Measurements from ENCODE around the gene ZCCHC24.

ZCCHC24 gene

GRCh38 chr10:79352035-79352877 lies 93.2 kb downstream of the ZCCHC24 start:
- intact Hi-C loops (cut with micrococcal nuclease), result no loop called here
- Mint-ChIP-seq H3K36me3 (ENCODE audit: low read depth) (peaks cover 91% of the 10 kb centered on the region), H3K27ac (no peak overlapping the region), H3K9me3 (no peaks in the 10 kb centered on the region), H3K27me3 (no peaks in the 10 kb centered on the region), H3K4me3 (no peak overlapping the region), H3K4me1 (ENCODE audit: low read depth) (peaks cover 84% of the 10 kb centered on the region)

GRCh38 chr10:79351332-79351731 lies 94.1 kb downstream of the ZCCHC24 start:
- intact Hi-C loops (cut with micrococcal nuclease), result no loop called here
- peaks cover 90% of the 10 kb centered on the region for H3K4me1 Mint-ChIP-seq (ENCODE audit: low read depth)
- H3K27me3 Mint-ChIP-seq, result no peaks in the 10 kb centered on the region
- peak overlapping the region; percentile 20 for H3K27ac Mint-ChIP-seq
- H3K36me3 Mint-ChIP-seq (ENCODE audit: low read depth), result peaks cover 86% of the 10 kb centered on the region
- no peak overlapping the region for H3K4me3 Mint-ChIP-seq
- no peaks in the 10 kb centered on the region for H3K9me3 Mint-ChIP-seq

- H3K4me1 Mint-ChIP-seq (ENCODE audit: low read depth), result peaks cover 90% of the 10 kb centered on the region
- H3K27ac Mint-ChIP-seq, result peak overlapping the region; percentile 95
- H3K4me3 Mint-ChIP-seq, result no peak overlapping the region
- peaks cover 82% of the 10 kb centered on the region for H3K36me3 Mint-ChIP-seq (ENCODE audit: low read depth)
- H3K9me3 Mint-ChIP-seq, result no peaks in the 10 kb centered on the region
- intact Hi-C loops (cut with micrococcal nuclease), result no loop called here
- H3K27me3 Mint-ChIP-seq, result no peaks in the 10 kb centered on the region
Measured at GRCh38 chr10:79350407-79351154, 94.8 kb downstream of the ZCCHC24 start.

- H3K4me3 Mint-ChIP-seq, result peak overlapping the region; percentile 37
- no peaks in the 10 kb centered on the region for H3K27me3 Mint-ChIP-seq
- peaks cover 90% of the 10 kb centered on the region for H3K4me1 Mint-ChIP-seq (ENCODE audit: low read depth)
- peak overlapping the region; percentile 95 for H3K27ac Mint-ChIP-seq
- peaks cover 75% of the 10 kb centered on the region for H3K36me3 Mint-ChIP-seq (ENCODE audit: low read depth)
- intact Hi-C loops (cut with micrococcal nuclease), result no loop called here
- H3K9me3 Mint-ChIP-seq, result no peaks in the 10 kb centered on the region
Measured at GRCh38 chr10:79349766-79350406, 95.5 kb downstream of the ZCCHC24 start.

GRCh38 chr10:79349072-79349491 lies 96.3 kb downstream of the ZCCHC24 start:
- Mint-ChIP-seq H3K36me3 (ENCODE audit: low read depth) (peaks cover 67% of the 10 kb centered on the region), H3K27ac (peak overlapping the region; percentile 95), H3K9me3 (no peaks in the 10 kb centered on the region), H3K4me3 (peak overlapping the region; percentile 86), H3K4me1 (ENCODE audit: low read depth) (peaks cover 87% of the 10 kb centered on the region), H3K27me3 (no peaks in the 10 kb centered on the region)
- intact Hi-C loops (cut with micrococcal nuclease), result no loop called here

- peaks cover 3% of the 10 kb centered on the region for H3K27me3 Mint-ChIP-seq
- peaks cover 62% of the 10 kb centered on the region for H3K36me3 Mint-ChIP-seq (ENCODE audit: low read depth)
- peak overlapping the region; percentile 86 for H3K4me3 Mint-ChIP-seq
- no peaks in the 10 kb centered on the region for H3K9me3 Mint-ChIP-seq
- H3K4me1 Mint-ChIP-seq (ENCODE audit: low read depth), result peaks cover 87% of the 10 kb centered on the region
- H3K27ac Mint-ChIP-seq, result peak overlapping the region; percentile 95
- intact Hi-C loops (cut with micrococcal nuclease), result no loop called here
Measured at GRCh38 chr10:79348640-79348988, 96.8 kb downstream of the ZCCHC24 start.

- intact Hi-C loops (cut with micrococcal nuclease), result loop anchor here (2.0 kb wide), 1 partner anchor 53 kb away; no protein-coding TSS in a partner anchor
- Mint-ChIP-seq H3K27me3 (peaks cover 3% of the 10 kb centered on the region), H3K27ac (peak overlapping the region; percentile 95), H3K4me1 (ENCODE audit: low read depth) (peaks cover 87% of the 10 kb centered on the region), H3K36me3 (ENCODE audit: low read depth) (peaks cover 57% of the 10 kb centered on the region), H3K9me3 (no peaks in the 10 kb centered on the region), H3K4me3 (peak overlapping the region; percentile 86)
Measured at GRCh38 chr10:79347894-79348639, 97.4 kb downstream of the ZCCHC24 start.

- peak within 1 kb of the TSS; percentile 86 for H3K4me3 Mint-ChIP-seq
- peaks cover 3% of the 10 kb centered on the region for H3K27me3 Mint-ChIP-seq
- peak within 1 kb of the TSS; percentile 95 for H3K27ac Mint-ChIP-seq
- peaks cover 50% of the 10 kb centered on the region for H3K36me3 Mint-ChIP-seq (ENCODE audit: low read depth)
- no peaks in the 10 kb centered on the region for H3K9me3 Mint-ChIP-seq
- peaks cover 87% of the 10 kb centered on the region for H3K4me1 Mint-ChIP-seq (ENCODE audit: low read depth)
- intact Hi-C loops (cut with micrococcal nuclease), result loop anchor here (2.0 kb wide), 1 partner anchor 53 kb away; no protein-coding TSS in a partner anchor
Measured at GRCh38 chr10:79347226-79347893, 98.1 kb downstream of the ZCCHC24 start, which contains the start of gene PPIF. TSS of gene PPIF (plus strand) at chr10:79347469. CDS start at chr10:79347549, 80 bp downstream.

GRCh38 chr10:79346388-79347225 lies 98.8 kb downstream of the ZCCHC24 start:
- H3K36me3 Mint-ChIP-seq (ENCODE audit: low read depth), result peaks cover 42% of the 10 kb centered on the region

GRCh38 chr10:79346012-79346340 lies 99.4 kb downstream of the ZCCHC24 start:
- Mint-ChIP-seq H3K36me3 (ENCODE audit: low read depth) (peaks cover 36% of the 10 kb centered on the region), H3K4me1 (ENCODE audit: low read depth) (peaks cover 73% of the 10 kb centered on the region), H3K27me3 (peaks cover 3% of the 10 kb centered on the region), H3K9me3 (no peaks in the 10 kb centered on the region), H3K27ac (no peak overlapping the region), H3K4me3 (no peak overlapping the region)
- intact Hi-C loops (cut with micrococcal nuclease), result loop anchor here (2.0 kb wide), 1 partner anchor 51 kb away; no protein-coding TSS in a partner anchor

More at GRCh38 chr10:79346388-79347225, 98.8 kb downstream of the ZCCHC24 start:
- intact Hi-C loops (cut with micrococcal nuclease), result loop anchor here (2.0 kb wide), 1 partner anchor 52 kb away; no protein-coding TSS in a partner anchor
- peak overlapping the region; percentile 95 for H3K27ac Mint-ChIP-seq
- peaks cover 3% of the 10 kb centered on the region for H3K27me3 Mint-ChIP-seq
- no peak overlapping the region for H3K4me3 Mint-ChIP-seq
- no peaks in the 10 kb centered on the region for H3K9me3 Mint-ChIP-seq
- H3K4me1 Mint-ChIP-seq (ENCODE audit: low read depth), result peaks cover 79% of the 10 kb centered on the region

GRCh38 chr10:79345241-79346011 lies 100.0 kb downstream of the ZCCHC24 start:
- Mint-ChIP-seq H3K27me3 (peaks cover 3% of the 10 kb centered on the region), H3K27ac (peak overlapping the region; percentile 25), H3K4me1 (ENCODE audit: low read depth) (peaks cover 67% of the 10 kb centered on the region), H3K4me3 (no peak overlapping the region), H3K36me3 (ENCODE audit: low read depth) (peaks cover 30% of the 10 kb centered on the region), H3K9me3 (no peaks in the 10 kb centered on the region)
- intact Hi-C loops (cut with micrococcal nuclease), result loop anchor here (2.0 kb wide), 1 partner anchor 51 kb away; no protein-coding TSS in a partner anchor

Measured in dendritic cell treated with granulocyte-macrophage colony-stimulating factor and Interleukin-4, amounts not matched to agents 40 ng/mL and 50 ng/mL, for 4 days (primary cell).